PC-3 (cell line): ENCODE data around the gene DNM1. TPM values are rescaled to one million over a fixed set of nuclear protein-coding genes. Genes with fewer than 3 reads are reported as not detected.

Experiments used
- ATAC-seq: fragments of 200-7000 bp; cut with Tn5 transposase; 2 replicates; pipeline ENCODE4 v1.9.1; 2020; ENCODE audit warnings: mild to moderate bottlenecking, moderate library complexity
- BruUV-seq: library from RNA; stranded (reverse); fragments of 400-500 nt; replicated peaks from 2 replicates; lab custom pipeline; 2021; lab: Mats Ljungman, UMichigan
- CTCF ChIA-PET: fragments of 300-600 bp; sonication (Branson Sonifier 250); formaldehyde crosslinking; loops from one replicate; lab custom pipeline; 2022; ENCODE audit warnings: antibody characterized with exemption; lab: Charles Lee
- POLR2A ChIA-PET: fragments of 300-600 bp; sonication (Branson Sonifier 250); formaldehyde crosslinking; loops from one replicate; lab custom pipeline; 2022; ENCODE audit warnings: antibody characterized with exemption; ENCODE audit not compliant: unreplicated experiment; lab: Charles Lee
- DNase-seq: peaks from one replicate; pipeline ENCODE4 v3.0.0-alpha.2; 2015
- H2AFZ ChIP-seq: fragments of 300-600 bp; sonication (generic); 2 replicates; pipeline ENCODE4 v1.6.0; 2016; ENCODE audit warnings: antibody characterized with exemption, low read length
- H3F3A ChIP-seq: fragments of 300-600 bp; sonication (generic); one replicate; pipeline ENCODE4 v1.6.0; 2017; ENCODE audit warnings: antibody characterized with exemption, low read length, control low read depth, mild to moderate bottlenecking; ENCODE audit not compliant: unreplicated experiment
- H3K27ac ChIP-seq: fragments of 300-600 bp; sonication (generic); 2 replicates; pipeline ENCODE4 v1.5.1; 2016; ENCODE audit warnings: mild to moderate bottlenecking, low read length
- H3K27me3 ChIP-seq: fragments of 300-600 bp; sonication (generic); 2 replicates; pipeline ENCODE4 v1.6.1; 2016; ENCODE audit warnings: low read length, mixed read lengths
- H3K36me3 ChIP-seq: fragments of 300-600 bp; sonication (generic); 2 replicates; pipeline ENCODE4 v1.6.1; 2016; ENCODE audit warnings: low read depth, mixed run types, low read length, mixed read lengths
- H3K4me1 ChIP-seq: fragments of 300-600 bp; sonication (generic); 2 replicates; pipeline ENCODE4 v1.5.1; 2016; ENCODE audit warnings: low read length; ENCODE audit not compliant: insufficient read depth
- H3K4me2 ChIP-seq: fragments of 300-600 bp; sonication (generic); 2 replicates; pipeline ENCODE4 v1.6.0; 2016; ENCODE audit warnings: low read length
- H3K4me3 ChIP-seq: fragments of 300-600 bp; sonication (generic); 2 replicates; pipeline ENCODE4 v1.5.1; 2016; ENCODE audit warnings: mild to moderate bottlenecking, low read length, mixed read lengths
- H3K79me2 ChIP-seq: fragments of 300-600 bp; sonication (generic); 2 replicates; pipeline ENCODE4 v1.6.1; 2017; ENCODE audit warnings: low read length, mixed read lengths
- H3K9ac ChIP-seq: fragments of 300-600 bp; sonication (generic); 2 replicates; pipeline ENCODE4 v1.6.0; 2016; ENCODE audit warnings: mild to moderate bottlenecking, low read length
- H3K9me2 ChIP-seq: fragments of 300-600 bp; sonication (generic); replicated peaks from 2 replicates; pipeline ENCODE4 v1.6.1; 2016; ENCODE audit warnings: mixed run types, low read length, mixed read lengths
- H3K9me3 ChIP-seq: fragments of 300-600 bp; sonication (generic); 2 replicates; pipeline ENCODE4 v1.6.1; 2016; ENCODE audit warnings: low read length, mixed read lengths
- H4K20me1 ChIP-seq: fragments of 300-600 bp; sonication (generic); 2 replicates; pipeline ENCODE4 v1.6.1; 2016; ENCODE audit warnings: low read length, mixed read lengths
- CTCF ChIP-seq: fragments of 300-600 bp; sonication (generic); conservative IDR thresholded peaks from 2 replicates; pipeline ENCODE4 v1.5.1; 2017; ENCODE audit warnings: antibody characterized with exemption, low read depth, mild to moderate bottlenecking, low read length
- EZH2 ChIP-seq: fragments of 300-600 bp; sonication (generic); IDR thresholded peaks from one replicate; pipeline ENCODE4 v1.6.1; 2017; ENCODE audit warnings: antibody characterized with exemption, mild to moderate bottlenecking, low read length; ENCODE audit not compliant: unreplicated experiment
- EZH2phosphoT487 ChIP-seq: fragments of 300-600 bp; sonication (generic); IDR thresholded peaks from 2 replicates; pipeline ENCODE4 v1.6.1; 2018; ENCODE audit warnings: mild to moderate bottlenecking, antibody characterized with exemption, low read length, borderline replicate concordance
- intact Hi-C: fragments of 100-400 bp; cut with micrococcal nuclease; formaldehyde crosslinking; loops from 2 replicates; pipeline ENCODE4 v1.9.0; 2023
- total RNA-seq: library from RNA; depleted of rRNA; stranded (reverse); fragments of >200 nt; gene quantifications from 2 replicates; pipeline ENCODE4 v1.2.3, GENCODE V29; 2014

DNM1 gene
- total RNA-seq, 1 experiment from 2014 or later: 24.1 TPM

DNA sequence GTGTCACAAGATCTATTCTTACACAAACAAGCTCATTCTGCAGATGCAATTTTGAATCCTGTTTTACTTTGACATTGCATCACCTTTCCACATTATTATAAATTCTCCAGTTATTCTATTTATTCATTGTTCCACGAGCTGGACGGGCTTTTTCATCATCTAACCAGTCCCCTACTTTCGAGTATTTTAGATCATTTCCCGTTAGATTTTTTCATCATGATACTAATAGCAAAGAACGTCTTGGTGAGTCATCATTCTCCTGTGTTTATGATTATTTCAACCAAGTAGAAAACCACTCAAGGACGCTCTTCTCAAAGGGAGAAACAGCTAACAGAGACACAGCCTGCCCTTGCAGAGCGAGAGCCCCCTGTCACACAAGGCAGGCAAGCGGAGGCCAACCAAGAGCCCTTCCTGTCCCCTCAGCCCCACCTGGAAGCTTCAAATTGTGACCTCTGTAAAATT is 28.0 kb upstream of the DNM1 start:
- Histone ChIP-seq H3K4me3 (no peak overlapping the region), H2AFZ (no peak overlapping the region), H3K9me2 (no peaks in the 10 kb centered on the region), H3K27ac (no peak overlapping the region), H3K4me1 (no peaks in the 10 kb centered on the region), H3K36me3 (no peaks in the 10 kb centered on the region; the same call in 1 of the 2 replicates), H3K9ac (no peak overlapping the region), H3K79me2 (no peaks in the 10 kb centered on the region), H3K4me2 (no peak overlapping the region), H4K20me1 (no peaks in the 10 kb centered on the region), H3F3A (no peaks in the 10 kb centered on the region), H3K27me3 (no peaks in the 10 kb centered on the region), H3K9me3 (no peaks in the 10 kb centered on the region)
- intact Hi-C loops: no loop called here
- TF ChIP-seq EZH2phosphoT487: no peak
- TF ChIP-seq EZH2: no peak
- TF ChIP-seq CTCF: no peak
- ATAC-seq (no peak), DNase-seq (no peak)
- no TSS peak for BruUV-seq
- POLR2A ChIA-PET: no interaction called here
- CTCF ChIA-PET: no interaction called here

- intact Hi-C loops: no loop called here
- CTCF ChIA-PET: no interaction called here
- Histone ChIP-seq H3K4me1 (no peaks in the 10 kb centered on the region), H3K4me3 (no peak overlapping the region), H3K36me3 (no peaks in the 10 kb centered on the region; the same call in 1 of the 2 replicates), H3K9ac (no peak overlapping the region), H3F3A (no peaks in the 10 kb centered on the region), H4K20me1 (no peaks in the 10 kb centered on the region), H3K9me2 (no peaks in the 10 kb centered on the region), H2AFZ (no peak overlapping the region), H3K9me3 (no peaks in the 10 kb centered on the region), H3K27ac (no peak overlapping the region), H3K79me2 (no peaks in the 10 kb centered on the region), H3K27me3 (no peaks in the 10 kb centered on the region), H3K4me2 (no peak overlapping the region)
- DNase-seq (no peak), ATAC-seq (no peak)
- TF ChIP-seq EZH2 (no peak), CTCF (no peak), EZH2phosphoT487 (no peak)
- BruUV-seq: no TSS peak
- POLR2A ChIA-PET: no interaction called here
Measured at GRCh38 chr9:128175726-128176125, 27.5 kb upstream of the DNM1 start.

GRCh38 chr9:128178806-128179431 is 24.3 kb upstream of the DNM1 start:
- no peaks in the 10 kb centered on the region for H3K9me3 ChIP-seq
- intact Hi-C loops: no loop called here
- no peak for ATAC-seq
- TF ChIP-seq CTCF (no peak), EZH2phosphoT487 (no peak), EZH2 (no peak)
- no peak overlapping the region for H3K27ac ChIP-seq
- no peak for DNase-seq
- TSS peak; percentile 70 for BruUV-seq
- H2AFZ ChIP-seq: no peak overlapping the region
- H3K9me2 ChIP-seq: no peaks in the 10 kb centered on the region
- no peaks in the 10 kb centered on the region for H3K27me3 ChIP-seq
- CTCF ChIA-PET: no interaction called here
- H3K4me2 ChIP-seq: no peak overlapping the region
- H3K4me1 ChIP-seq: no peaks in the 10 kb centered on the region
- no peak overlapping the region for H3K9ac ChIP-seq
- H3K36me3 ChIP-seq: peaks cover 4% of the 10 kb centered on the region
- no peaks in the 10 kb centered on the region for H3F3A ChIP-seq
- POLR2A ChIA-PET: no interaction called here
- no peaks in the 10 kb centered on the region for H4K20me1 ChIP-seq
- no peaks in the 10 kb centered on the region for H3K79me2 ChIP-seq
- H3K4me3 ChIP-seq: no peak overlapping the region
